GM18907 (cell line): ENCODE results near the gene NBEAL1.
"Not testable (repeated sequence)": the region's sequence is repeated elsewhere in the genome, so short reads cannot be mapped to it uniquely, and the experiment has no call there.

Source experiments
- ATAC-seq: cut with Tn5 transposase; IDR thresholded peaks from one replicate; pipeline ENCODE4 v1.9.1; 2021; ENCODE audit warnings: mild to moderate bottlenecking, moderate library complexity; ENCODE audit not compliant: unreplicated experiment

Gene NBEAL1

DNA sequence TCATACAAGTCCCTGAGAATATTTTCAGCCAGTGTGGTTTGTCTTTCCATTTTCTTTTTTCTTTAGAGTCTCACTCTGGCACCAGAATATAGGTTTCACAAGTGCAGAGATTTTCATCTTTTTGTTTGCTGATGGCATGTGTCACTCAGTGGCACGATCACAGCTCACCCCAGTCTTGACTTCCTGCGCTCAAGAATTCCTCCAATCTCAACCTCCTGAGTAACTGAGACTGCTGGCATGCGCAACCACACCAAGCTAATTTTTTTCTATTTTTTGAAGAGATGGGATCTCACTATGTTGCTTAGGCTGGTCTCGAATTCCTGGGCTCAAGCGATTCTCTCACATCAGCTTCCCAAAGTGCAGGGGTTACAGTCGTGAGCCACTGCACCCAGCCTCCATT lies 23.9 kb downstream of the NBEAL1 start:
- no peak for ATAC-seq

- not testable (repeated sequence) for ATAC-seq
Measured at GRCh38 chr2:203039211-203039610, 24.5 kb downstream of the NBEAL1 start.

DNA sequence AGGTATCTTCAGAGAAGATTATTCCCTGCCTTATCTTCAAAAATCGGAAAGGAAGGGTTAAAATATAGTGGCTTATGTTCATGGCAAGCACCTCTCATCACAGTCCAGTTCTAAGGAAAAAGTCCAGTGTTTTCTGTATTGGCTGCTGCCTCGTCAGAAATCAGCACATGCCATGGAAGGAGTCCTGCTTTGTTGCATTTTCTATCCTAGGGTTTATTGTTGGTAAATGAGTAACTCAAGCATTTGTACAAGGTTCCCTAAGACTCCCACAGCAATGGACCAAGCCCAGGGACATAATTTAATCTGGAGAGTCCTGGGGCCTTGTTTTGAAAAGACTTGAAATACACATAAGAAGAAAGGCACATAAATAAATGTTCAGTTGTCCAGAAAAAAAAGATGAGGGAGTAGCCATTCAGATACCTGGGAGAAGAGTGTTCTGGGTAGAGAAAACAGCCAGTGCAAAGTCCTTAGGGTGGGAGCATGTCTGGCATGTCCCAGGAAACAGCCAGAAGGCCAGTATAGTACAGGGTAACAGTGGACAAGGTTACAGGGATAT lies 26.4 kb downstream of the NBEAL1 start:
- no peak for ATAC-seq

DNA sequence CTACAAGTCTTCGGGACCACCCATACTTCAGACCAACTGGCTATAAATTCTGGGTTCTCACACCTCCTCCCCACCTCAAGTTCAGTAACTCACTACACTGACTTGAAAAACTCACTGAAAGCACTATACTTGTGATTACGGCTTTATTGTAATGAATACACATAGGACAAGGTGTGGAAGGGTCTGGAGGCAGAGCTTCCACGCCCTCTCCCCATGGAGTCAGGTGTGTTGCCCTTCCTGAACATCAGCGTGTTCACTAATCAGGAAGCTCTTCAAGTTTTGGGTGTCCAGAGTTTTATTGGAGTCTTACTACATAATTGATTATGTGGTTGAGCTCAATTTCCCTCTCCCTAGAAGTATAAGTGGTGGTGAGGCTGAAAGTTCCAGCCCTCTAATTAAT lies 27.5 kb downstream of the NBEAL1 start:
- no peak for ATAC-seq

GRCh38 chr2:203043226-203043625 lies 28.6 kb downstream of the NBEAL1 start:
- no peak for ATAC-seq

DNA sequence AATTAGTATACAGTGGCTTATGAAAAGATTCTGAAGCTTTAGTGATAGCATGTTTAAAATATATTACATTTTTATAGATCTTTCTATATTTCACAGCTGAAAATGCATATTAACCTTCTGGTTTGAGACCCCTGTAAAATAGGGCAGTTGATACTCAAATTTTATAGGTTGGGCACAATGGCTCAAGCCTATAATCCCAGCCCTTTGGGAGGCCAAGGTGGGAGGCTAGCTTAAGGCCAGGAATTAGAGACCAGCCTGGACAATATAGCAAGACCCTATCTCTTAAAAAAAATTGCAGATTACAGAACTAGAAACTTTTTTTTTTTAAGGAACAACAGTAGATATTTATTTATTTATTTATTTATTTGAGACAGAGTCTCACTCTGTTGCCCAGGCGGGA lies 31.2 kb downstream of the NBEAL1 start:
- no peak for ATAC-seq

- no peak for ATAC-seq
Measured at GRCh38 chr2:203052539-203052938, 37.9 kb downstream of the NBEAL1 start.

GRCh38 chr2:203059567-203060240 lies 45.0 kb downstream of the NBEAL1 start:
- no peak for ATAC-seq

DNA sequence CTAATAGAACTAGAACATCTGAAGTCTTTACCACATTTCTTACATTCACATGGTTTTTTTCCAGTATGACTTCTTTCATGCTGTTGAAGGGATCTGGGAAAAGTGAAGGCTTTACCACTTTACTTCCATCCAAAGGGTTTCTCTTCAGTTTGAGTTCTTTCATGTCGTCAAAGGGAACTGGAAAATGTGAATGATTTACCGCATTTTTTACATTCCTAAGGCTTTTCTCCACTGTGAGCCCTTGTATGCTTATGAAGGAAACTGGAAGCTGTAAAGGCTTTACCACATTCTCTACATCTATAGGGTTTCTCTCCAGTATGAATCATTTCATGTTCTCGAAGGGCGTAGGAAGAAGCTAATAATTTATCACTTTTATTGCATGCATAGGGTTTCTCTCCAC lies 46.7 kb downstream of the NBEAL1 start:
- ATAC-seq = no peak

DNA sequence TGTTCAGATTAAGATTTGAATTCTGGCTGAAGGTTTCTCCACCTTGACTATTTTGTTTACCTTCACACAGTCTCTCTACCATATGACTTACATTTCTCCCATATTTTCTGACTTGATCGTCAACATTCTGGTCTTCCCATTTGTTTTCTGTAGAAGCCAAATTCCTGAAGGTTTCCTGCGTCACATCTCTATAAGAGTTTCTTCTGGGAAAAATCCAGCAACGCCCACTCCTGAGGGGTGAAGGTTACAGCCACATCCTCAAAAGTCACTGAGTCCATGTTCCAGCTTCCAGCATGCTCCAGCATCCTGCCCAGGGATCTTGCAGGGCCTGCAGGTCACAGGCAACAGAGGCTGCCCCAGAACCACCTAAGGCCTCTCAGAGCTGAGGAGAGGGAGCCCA lies 47.5 kb downstream of the NBEAL1 start:
- no peak for ATAC-seq

- ATAC-seq = not testable (repeated sequence)
Measured at GRCh38 chr2:203066519-203067091, 51.9 kb downstream of the NBEAL1 start.

DNA sequence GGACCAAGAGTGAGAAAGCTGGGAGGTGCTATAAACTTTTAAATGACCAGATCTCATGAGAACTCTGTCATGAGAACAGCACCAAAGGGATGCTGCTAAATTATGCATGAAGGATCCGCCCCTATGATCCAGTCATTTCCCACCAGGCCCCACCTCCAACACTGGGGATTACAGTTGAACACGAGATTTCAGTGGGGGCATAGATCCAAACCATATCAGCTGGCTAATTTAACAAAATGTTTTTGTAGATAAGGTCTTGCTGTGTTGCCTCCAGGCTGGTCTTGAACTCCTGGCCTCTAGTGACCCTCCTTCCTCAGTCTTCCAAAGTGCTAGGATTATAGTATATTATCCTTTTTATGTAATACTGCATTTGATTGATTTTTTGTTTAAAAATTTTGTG lies 56.0 kb downstream of the NBEAL1 start:
- ATAC-seq = no peak

- no peak for ATAC-seq
Measured at GRCh38 chr2:203071148-203071547, 56.5 kb downstream of the NBEAL1 start.

- no peak for ATAC-seq
Measured at GRCh38 chr2:203072371-203072770, 57.7 kb downstream of the NBEAL1 start.

DNA sequence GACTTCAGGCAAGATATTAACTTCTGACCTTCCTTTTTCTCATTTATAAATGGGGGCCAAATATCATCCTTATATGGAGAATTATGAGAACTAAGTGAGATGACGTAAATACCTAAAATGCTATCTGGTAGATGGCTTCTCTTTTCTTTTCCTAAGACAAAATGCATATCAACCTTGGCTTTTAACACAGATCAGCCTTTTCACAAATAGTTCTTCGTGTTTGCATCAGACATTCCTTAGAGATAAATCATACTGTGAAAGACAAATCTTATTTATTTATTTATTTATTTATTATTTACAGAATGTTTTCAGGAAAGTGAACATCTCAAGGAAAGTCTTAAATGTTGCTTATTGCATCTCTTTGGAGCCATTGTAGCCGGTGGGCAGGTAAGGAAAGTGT lies 62.8 kb downstream of the NBEAL1 start:
- no peak for ATAC-seq

GRCh38 chr2:203080447-203081045 lies 65.9 kb downstream of the NBEAL1 start:
- ATAC-seq = no peak

- no peak for ATAC-seq
Measured at GRCh38 chr2:203083328-203083727, 68.7 kb downstream of the NBEAL1 start.

- not testable (repeated sequence) for ATAC-seq
Measured at GRCh38 chr2:203086381-203086780, 71.7 kb downstream of the NBEAL1 start.

- ATAC-seq = not testable (repeated sequence)
Measured at GRCh38 chr2:203090721-203091120, 76.0 kb downstream of the NBEAL1 start.

GRCh38 chr2:203097735-203098134 lies 83.1 kb downstream of the NBEAL1 start:
- ATAC-seq = no peak

- not testable (repeated sequence) for ATAC-seq
Measured at GRCh38 chr2:203102357-203102756, 87.7 kb downstream of the NBEAL1 start.

DNA sequence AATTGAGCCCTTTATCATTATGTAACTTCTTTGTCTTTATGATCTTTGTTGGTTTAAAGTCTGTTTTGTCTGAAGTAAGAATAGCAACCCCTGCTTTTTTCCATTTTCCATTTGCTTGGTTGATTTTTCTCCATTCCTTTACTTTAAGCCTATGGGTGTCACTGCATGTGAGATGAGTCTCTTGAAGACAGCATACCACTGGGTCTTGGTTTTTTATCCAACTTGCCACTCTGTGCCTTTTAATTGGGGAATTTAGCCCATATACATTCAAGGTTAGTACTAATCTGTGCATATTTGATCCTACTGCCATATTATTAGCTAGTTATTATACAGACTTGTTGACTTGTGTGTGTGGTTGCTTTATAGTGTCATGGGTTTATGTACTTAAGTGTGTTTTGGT lies 89.6 kb downstream of the NBEAL1 start:
- no peak for ATAC-seq
